ENCODE results near the gene SLC4A9.

The SLC4A9 gene

GRCh38 chr5:140366589-140367255 lies 6.7 kb downstream of the SLC4A9 start:
- TF ChIP-seq POLR2AphosphoS5 (IDR thresholded peaks at IDR 0.05; ENCODE audit: low read depth, low read length) (no peak), TAF1 (IDR thresholded peaks at IDR 0.05; ENCODE audit: borderline replicate concordance, insufficient read depth, low read length) (no peak), FOXP2 (optimal IDR thresholded peaks at IDR 0.05; ENCODE audit: borderline replicate concordance, extremely low read depth, extremely low read length, insufficient read depth) (no peak), SIN3A (IDR thresholded peaks at IDR 0.05; ENCODE audit: borderline replicate concordance, insufficient read depth, low read length) (no peak)
- TF ChIP-seq, protein P1, sequence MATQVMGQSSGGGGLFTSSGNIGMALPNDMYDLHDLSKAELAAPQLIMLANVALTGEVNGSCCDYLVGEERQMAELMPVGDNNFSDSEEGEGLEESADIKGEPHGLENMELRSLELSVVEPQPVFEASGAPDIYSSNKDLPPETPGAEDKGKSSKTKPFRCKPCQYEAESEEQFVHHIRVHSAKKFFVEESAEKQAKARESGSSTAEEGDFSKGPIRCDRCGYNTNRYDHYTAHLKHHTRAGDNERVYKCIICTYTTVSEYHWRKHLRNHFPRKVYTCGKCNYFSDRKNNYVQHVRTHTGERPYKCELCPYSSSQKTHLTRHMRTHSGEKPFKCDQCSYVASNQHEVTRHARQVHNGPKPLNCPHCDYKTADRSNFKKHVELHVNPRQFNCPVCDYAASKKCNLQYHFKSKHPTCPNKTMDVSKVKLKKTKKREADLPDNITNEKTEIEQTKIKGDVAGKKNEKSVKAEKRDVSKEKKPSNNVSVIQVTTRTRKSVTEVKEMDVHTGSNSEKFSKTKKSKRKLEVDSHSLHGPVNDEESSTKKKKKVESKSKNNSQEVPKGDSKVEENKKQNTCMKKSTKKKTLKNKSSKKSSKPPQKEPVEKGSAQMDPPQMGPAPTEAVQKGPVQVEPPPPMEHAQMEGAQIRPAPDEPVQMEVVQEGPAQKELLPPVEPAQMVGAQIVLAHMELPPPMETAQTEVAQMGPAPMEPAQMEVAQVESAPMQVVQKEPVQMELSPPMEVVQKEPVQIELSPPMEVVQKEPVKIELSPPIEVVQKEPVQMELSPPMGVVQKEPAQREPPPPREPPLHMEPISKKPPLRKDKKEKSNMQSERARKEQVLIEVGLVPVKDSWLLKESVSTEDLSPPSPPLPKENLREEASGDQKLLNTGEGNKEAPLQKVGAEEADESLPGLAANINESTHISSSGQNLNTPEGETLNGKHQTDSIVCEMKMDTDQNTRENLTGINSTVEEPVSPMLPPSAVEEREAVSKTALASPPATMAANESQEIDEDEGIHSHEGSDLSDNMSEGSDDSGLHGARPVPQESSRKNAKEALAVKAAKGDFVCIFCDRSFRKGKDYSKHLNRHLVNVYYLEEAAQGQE (IDR thresholded peaks at IDR 0.05; ENCODE audit: insufficient read depth in 1 of 2, low read depth in 2 of 2, low read length in 2 of 2): no peak

GRCh38 chr5:140367256-140368013 lies 7.4 kb downstream of the SLC4A9 start:
- TF ChIP-seq, protein P1 (IDR thresholded peaks at IDR 0.05; ENCODE audit: insufficient read depth in 1 of 2, low read depth in 2 of 2, low read length in 2 of 2): no peak
- TF ChIP-seq FOXP2 (optimal IDR thresholded peaks at IDR 0.05; ENCODE audit: borderline replicate concordance, extremely low read depth, extremely low read length, insufficient read depth): no peak
- TF ChIP-seq SIN3A (IDR thresholded peaks at IDR 0.05; ENCODE audit: borderline replicate concordance, insufficient read depth, low read length): no peak
- no peak for TF ChIP-seq TAF1 (IDR thresholded peaks at IDR 0.05; ENCODE audit: borderline replicate concordance, insufficient read depth, low read length)
- TF ChIP-seq POLR2AphosphoS5 (IDR thresholded peaks at IDR 0.05; ENCODE audit: low read depth, low read length): no peak

DNA sequence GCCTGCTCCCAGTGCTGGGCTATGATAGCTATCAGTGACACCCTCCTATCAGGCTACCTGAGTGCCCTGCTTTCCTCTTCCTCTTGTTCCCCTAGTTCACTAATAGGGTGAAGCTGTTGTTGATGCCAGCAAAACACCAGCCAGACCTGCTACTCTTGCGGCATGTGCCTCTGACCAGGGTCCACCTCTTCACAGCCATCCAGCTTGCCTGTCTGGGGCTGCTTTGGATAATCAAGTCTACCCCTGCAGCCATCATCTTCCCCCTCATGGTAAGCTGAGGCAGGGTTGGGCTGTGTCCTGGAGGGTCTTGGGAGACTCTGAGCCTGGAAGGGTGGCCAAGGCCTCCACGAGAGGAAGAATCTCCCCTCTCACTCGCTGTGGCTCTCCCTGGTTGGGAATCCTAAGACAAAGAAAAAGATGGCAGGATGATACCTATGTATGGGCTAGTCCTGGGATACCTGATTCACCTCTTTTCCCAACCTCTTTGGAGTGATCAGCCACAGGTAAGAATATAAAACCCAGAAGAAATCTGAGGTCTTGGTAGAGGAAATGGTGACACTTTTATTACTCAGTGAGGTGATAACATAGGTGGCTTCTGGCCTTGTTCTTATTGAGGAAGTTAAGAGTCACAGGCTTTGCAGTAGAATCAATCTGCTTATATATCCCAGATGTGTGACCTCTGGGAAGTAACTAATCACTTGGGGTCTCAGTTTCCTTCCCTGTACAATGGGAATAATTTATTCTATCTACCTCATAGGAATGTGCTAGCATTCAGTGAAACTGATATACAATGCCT lies 11.6 kb downstream of the SLC4A9 start:
- TF ChIP-seq SIN3A (IDR thresholded peaks at IDR 0.05; ENCODE audit: borderline replicate concordance, insufficient read depth, low read length) (no peak), TAF1 (IDR thresholded peaks at IDR 0.05; ENCODE audit: borderline replicate concordance, insufficient read depth, low read length) (no peak), POLR2AphosphoS5 (IDR thresholded peaks at IDR 0.05; ENCODE audit: low read depth, low read length) (no peak), FOXP2 (optimal IDR thresholded peaks at IDR 0.05; ENCODE audit: borderline replicate concordance, extremely low read depth, extremely low read length, insufficient read depth) (no peak)
- TF ChIP-seq, protein P1 (IDR thresholded peaks at IDR 0.05; ENCODE audit: insufficient read depth in 1 of 2, low read depth in 2 of 2, low read length in 2 of 2): no peak

- TF ChIP-seq, protein P1 (IDR thresholded peaks at IDR 0.05; ENCODE audit: insufficient read depth in 1 of 2, low read depth in 2 of 2, low read length in 2 of 2): no peak
- TF ChIP-seq TAF1 (IDR thresholded peaks at IDR 0.05; ENCODE audit: borderline replicate concordance, insufficient read depth, low read length): no peak
- TF ChIP-seq SIN3A (IDR thresholded peaks at IDR 0.05; ENCODE audit: borderline replicate concordance, insufficient read depth, low read length): no peak
- no peak for TF ChIP-seq FOXP2 (optimal IDR thresholded peaks at IDR 0.05; ENCODE audit: borderline replicate concordance, extremely low read depth, extremely low read length, insufficient read depth)
- TF ChIP-seq POLR2AphosphoS5 (IDR thresholded peaks at IDR 0.05; ENCODE audit: low read depth, low read length): no peak
These were observed 13.0 kb downstream of the SLC4A9 start for GRCh38 chr5:140372971-140373487.
